NCI-H1105 treated with DMSO at 0.1 percent for 48 hours (cell line): Measurements from ENCODE around the gene MAMDC4.
"Not testable (repeated sequence)": the region's sequence is repeated elsewhere in the genome, so short reads cannot be mapped to it uniquely, and the experiment has no call there.

ENCODE experiments used
- DNase-seq: peaks from one replicate; lab custom pipeline; 2025; lab: John Stamatoyannopoulos, UW

The MAMDC4 gene

GRCh38 chr9:136839229-136840139 is 12.7 kb upstream of the MAMDC4 start:
- no peak for DNase-seq

GRCh38 chr9:136840140-136840876 is 11.8 kb upstream of the MAMDC4 start:
- no peak for DNase-seq

GRCh38 chr9:136840877-136841645 is 11.1 kb upstream of the MAMDC4 start:
- peak; percentile 53 for DNase-seq

GRCh38 chr9:136841646-136842379 is 10.3 kb upstream of the MAMDC4 start:
- DNase-seq: not testable (repeated sequence)

GRCh38 chr9:136842380-136842948 is 9.7 kb upstream of the MAMDC4 start, which contains the start of gene AJM1:
TSS of gene AJM1 (plus strand) at chr9:136842478. CDS start at chr9:136844415, 1,937 bp downstream.
- peak; percentile 62 for DNase-seq

GRCh38 chr9:136843159-136843800 is 8.9 kb upstream of the MAMDC4 start:
- DNase-seq: not testable (repeated sequence)

- not testable (repeated sequence) for DNase-seq
Measured at GRCh38 chr9:136843801-136844740, 8.1 kb upstream of the MAMDC4 start.

GRCh38 chr9:136844761-136845464 is 7.2 kb upstream of the MAMDC4 start:
- no peak for DNase-seq

- DNase-seq: no peak
Measured at GRCh38 chr9:136845465-136846260, 6.5 kb upstream of the MAMDC4 start.

- no peak for DNase-seq
Measured at GRCh38 chr9:136846376-136847087, 5.6 kb upstream of the MAMDC4 start.

- peak; percentile 25 for DNase-seq
Measured at GRCh38 chr9:136847088-136847825, 4.9 kb upstream of the MAMDC4 start.

- DNase-seq: peak; percentile 57
Measured at GRCh38 chr9:136847826-136848392, 4.2 kb upstream of the MAMDC4 start.

GRCh38 chr9:136848393-136849037 is 3.6 kb upstream of the MAMDC4 start:
- peak; percentile 51 for DNase-seq

GRCh38 chr9:136849038-136849959 is 2.8 kb upstream of the MAMDC4 start, which contains the start of gene PHPT1:
TSS of gene PHPT1 (plus strand) at chr9:136849409. CDS start at chr9:136849431, 22 bp downstream.
- peak; percentile 97 for DNase-seq
